ENCODE data around the gene WDR90.
A peak's percentile ranks its signal among the peaks of the same experiment; 100 is the strongest.

Gene WDR90

DNA sequence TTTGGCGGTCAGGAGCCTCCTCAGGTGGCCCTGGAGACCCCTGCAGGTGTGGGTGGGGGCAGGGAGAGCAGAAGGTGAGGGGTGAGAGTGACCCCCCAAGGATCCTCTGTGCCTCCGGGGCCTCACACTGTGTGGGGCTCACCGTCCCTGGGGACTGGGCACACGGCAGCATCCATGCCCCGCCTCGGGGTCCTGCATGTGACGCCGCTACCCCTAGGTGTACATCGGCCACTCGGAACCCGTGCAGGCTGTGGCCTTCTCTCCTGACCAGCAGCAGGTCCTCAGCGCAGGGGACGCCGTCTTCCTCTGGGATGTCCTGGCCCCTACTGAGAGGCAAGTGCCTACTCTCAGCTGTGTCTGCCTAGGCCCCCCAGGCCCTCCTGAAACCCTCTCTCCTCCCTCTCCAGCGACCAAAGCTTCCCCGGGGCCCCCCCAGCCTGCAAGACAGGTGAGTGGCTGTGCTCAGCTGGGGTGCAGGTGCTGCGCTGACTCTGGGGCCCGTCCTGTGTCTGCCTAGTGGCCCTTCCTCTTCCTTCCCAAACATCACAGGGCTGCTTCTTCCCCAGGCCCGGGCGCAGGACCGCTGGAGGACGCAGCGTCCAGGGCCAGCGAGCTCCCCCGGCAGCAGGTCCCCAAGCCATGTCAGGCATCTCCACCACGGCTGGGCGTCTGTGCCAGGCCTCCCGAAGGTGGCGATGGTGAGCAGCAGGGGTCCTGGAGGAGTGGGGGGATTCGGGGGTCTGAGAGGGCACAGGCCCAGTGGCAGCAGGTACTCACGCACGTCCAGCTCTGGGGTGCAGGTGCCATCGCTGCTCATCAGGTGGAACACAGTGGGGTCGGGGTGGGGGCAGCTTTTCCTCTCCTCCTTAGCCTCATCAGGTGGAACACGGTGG, 9.8 kb downstream of the WDR90 start:
- no peak overlapping the region for H3K4me3 ChIP-seq (ENCODE audit: low read depth, low read length)

DNA sequence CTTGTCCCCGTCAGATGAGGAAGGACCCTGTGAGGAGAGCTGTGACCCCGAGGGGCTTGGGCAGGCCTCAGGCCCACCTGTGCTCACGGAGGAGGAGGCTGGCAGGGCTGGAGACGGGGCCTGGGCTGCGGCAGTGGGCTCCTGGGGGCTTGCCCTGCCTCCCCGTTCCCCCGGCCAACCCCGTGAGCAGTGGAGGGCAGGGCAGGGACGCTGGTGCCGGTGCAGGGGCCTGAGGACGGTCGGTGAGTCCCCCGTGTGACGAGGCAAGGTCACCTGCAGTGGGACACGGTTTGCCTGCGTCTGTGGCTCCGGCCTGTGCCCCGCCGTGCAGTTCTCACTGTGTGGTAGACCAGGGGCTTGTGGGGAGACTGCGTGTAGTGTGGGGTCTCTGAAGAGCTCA, 10.5 kb downstream of the WDR90 start:
- no peak overlapping the region for H3K4me3 ChIP-seq (ENCODE audit: low read depth, low read length)

- no peak overlapping the region for H3K4me3 ChIP-seq (ENCODE audit: low read depth, low read length)
Observed at GRCh38 chr16:660132-660458, 10.9 kb downstream of the WDR90 start.

DNA sequence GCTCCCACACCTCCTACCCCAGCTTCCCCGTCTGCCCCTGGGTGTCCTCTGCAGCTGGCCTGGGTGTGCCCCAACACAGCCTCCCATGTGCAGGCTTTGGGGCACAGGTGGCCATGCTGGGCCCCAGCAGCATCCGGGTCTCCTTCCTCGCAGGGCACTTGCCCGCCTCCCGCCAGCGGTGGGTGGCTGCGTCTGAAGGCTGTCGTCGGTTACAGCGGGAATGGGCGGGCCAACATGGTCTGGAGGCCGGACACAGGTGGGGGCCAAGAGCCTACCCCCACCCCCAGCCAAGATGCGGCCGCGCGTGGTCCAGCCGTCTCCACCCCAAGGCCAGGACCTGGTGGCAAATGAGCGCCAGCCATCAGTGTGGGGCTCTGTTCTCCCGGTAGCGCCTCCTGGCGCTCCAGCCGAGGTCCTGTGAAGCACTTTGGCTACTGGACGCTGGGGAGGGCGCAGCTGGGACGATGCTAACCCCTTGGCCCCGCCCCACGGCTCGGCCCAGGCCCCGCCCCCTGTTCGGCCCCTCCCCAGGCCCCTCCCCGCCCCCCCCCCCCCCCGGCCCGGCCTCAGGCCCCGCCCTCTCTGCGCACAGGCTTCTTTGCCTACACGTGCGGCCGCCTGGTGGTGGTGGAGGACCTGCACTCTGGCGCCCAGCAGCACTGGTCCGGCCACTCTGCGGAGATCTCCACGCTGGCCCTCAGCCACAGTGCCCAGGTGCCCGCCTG, 11.5 kb downstream of the WDR90 start:
- no peak overlapping the region for H3K4me3 ChIP-seq (ENCODE audit: low read depth, low read length)

GRCh38 chr16:661184-661821, 12.1 kb downstream of the WDR90 start:
- H3K4me3 ChIP-seq (ENCODE audit: low read depth, low read length), result no peak overlapping the region

DNA sequence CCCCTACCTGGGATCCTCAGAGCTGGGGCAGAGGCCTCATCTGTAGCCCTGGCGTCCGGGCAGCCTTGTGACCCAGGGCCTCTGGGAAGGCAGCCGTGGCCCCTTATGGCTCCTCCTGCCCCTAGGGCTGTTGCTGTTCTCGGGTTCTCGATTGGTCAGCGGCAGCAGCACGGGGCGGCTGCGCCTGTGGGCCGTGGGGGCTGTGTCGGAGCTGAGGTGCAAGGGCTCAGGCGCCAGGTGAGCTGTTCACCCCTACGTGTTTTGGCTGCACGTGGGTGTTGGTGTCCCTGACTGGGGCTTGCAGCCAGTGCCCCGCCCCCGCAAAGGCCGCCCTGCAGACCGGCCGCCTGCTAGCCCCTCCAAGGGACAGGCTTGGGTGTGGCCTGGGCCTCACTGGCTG, 12.9 kb downstream of the WDR90 start:
- no peak overlapping the region for H3K4me3 ChIP-seq (ENCODE audit: low read depth, low read length)

GRCh38 chr16:662597-662996, 13.4 kb downstream of the WDR90 start:
- H3K4me3 ChIP-seq (ENCODE audit: low read depth, low read length), result no peak overlapping the region

GRCh38 chr16:666572-666971, 17.4 kb downstream of the WDR90 start:
- no peak overlapping the region for H3K4me3 ChIP-seq (ENCODE audit: low read depth, low read length)

GRCh38 chr16:667113-667779, 18.1 kb downstream of the WDR90 start:
- no peak overlapping the region for H3K4me3 ChIP-seq (ENCODE audit: low read depth, low read length)

DNA sequence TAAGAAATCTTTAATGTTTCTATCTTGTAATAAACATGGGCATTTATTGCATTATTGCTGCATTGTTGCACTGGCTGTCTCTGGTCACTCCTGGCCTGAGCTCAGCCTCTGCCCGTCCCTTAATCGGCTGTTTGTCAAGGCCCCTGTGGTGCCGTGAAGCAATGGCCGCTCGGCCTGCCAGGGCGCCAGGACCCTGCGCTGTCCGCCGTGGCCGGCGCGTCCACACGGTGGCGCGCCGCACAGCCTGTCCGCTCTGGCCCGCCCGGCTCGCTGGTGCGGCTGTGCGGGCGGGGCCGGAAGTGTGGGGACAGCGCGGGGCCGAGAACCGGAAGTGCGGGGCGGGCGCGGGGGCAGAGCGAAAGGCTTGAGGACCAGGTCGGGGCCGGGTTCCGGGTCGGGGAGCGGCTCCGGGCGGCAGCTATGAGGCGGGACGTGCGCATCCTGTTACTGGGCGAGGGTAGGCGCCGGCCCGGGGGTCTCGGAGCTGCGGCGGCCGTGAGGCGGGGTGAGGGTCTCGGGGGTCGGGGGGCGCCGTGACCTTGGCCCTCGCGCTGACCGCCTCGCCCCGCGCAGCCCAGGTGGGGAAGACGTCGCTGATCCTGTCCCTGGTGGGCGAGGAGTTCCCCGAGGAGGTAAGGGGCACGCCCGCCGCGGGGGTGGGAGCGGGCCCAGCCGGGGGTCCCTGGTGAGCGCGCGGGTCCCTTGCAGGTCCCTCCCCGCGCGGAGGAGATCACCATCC, 18.8 kb downstream of the WDR90 start, which contains the start of gene RHOT2:
RHOT2 (plus strand) TSS at position 353 of the 739 bp plus-strand sequence; CDS start at position 421, 68 bp downstream.
- peak within 1 kb of the TSS; percentile 76 for H3K4me3 ChIP-seq (ENCODE audit: low read depth, low read length)

- H3K4me3 ChIP-seq (ENCODE audit: low read depth, low read length), result peak overlapping the region; percentile 76
Observed at GRCh38 chr16:668519-669171, 19.5 kb downstream of the WDR90 start.

- no peak overlapping the region for H3K4me3 ChIP-seq (ENCODE audit: low read depth, low read length)
Observed at GRCh38 chr16:669666-670065, 20.5 kb downstream of the WDR90 start.

GRCh38 chr16:670485-671352, 21.6 kb downstream of the WDR90 start:
- H3K4me3 ChIP-seq (ENCODE audit: low read depth, low read length), result no peak overlapping the region

- no peak overlapping the region for H3K4me3 ChIP-seq (ENCODE audit: low read depth, low read length)
Observed at GRCh38 chr16:671353-672131, 22.4 kb downstream of the WDR90 start.

DNA sequence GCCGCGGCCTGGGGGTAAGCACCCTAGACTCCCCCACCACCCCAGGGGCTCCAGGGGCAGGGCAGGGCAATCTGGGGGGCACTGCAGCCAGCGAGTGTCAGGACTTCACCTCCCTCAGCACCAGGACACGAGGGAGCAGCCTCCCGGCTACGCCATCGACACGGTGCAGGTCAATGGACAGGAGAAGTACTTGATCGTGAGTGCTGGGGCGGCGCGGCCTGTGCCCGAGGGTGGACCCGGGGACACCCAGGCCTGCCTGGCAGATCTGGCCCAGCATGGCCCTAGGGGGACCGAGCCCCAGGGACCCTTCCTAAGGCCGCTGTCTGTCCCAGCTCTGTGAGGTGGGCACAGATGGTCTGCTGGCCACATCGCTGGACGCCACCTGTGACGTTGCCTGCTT, 23.2 kb downstream of the WDR90 start:
- H3K4me3 ChIP-seq (ENCODE audit: low read depth, low read length), result no peak overlapping the region

DNA sequence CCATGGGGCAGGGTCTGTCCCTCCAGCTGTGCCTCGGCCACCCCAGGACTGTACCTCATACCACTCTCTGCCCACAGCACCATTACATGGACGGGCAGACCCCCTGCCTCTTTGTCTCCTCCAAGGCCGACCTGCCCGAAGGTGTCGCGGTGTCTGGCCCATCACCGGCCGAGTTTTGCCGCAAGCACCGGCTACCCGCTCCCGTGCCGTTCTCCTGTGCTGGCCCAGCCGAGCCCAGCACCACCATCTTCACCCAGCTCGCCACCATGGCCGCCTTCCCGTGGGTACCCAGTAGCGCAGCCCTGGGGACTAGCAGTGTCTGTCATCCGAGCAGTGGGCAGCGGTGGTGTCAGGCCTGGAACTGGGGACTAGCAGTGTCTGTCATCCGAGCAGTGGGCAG, 23.7 kb downstream of the WDR90 start:
- H3K4me3 ChIP-seq (ENCODE audit: low read depth, low read length), result no peak overlapping the region

DNA sequence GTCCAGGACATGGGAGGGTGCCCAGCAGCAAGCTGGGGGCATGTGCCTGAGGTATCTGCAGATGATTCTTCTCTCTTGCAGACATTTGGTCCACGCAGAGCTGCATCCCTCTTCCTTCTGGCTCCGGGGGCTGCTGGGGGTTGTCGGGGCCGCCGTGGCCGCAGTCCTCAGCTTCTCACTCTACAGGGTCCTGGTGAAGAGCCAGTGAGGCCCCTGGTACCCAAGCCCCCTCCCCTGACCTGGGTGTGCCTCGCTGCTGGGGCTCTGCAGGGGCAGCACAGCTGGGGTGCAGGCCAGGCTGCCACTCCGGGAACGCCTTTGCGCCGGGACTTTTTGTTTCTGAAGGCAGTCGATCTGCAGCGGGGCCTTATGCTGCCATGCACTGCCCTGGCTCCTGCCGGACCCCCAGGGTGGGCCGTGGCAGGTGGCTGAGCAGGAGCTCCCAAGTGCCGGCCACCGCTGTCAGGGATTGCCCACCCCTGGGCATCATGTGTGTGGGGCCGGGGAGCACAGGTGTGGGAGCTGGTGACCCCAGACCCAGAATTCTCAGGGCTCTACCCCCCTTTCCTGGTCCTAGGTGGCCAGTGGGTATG, 24.3 kb downstream of the WDR90 start:
- H3K4me3 ChIP-seq (ENCODE audit: low read depth, low read length), result no peak overlapping the region
